NB4 (cell line): Measurements from ENCODE around the gene MMP25.

ENCODE experiments used
- DNase-seq: peaks from one replicate; pipeline ENCODE4 v3.0.0; 2010; ENCODE audit warnings: low read depth
- H3K4me3 ChIP-seq: one replicate; pipeline ENCODE4 v1.5.1; 2011; ENCODE audit warnings: mild to moderate bottlenecking, low read depth, low read length, moderate library complexity
- CTCF ChIP-seq: IDR thresholded peaks from one replicate; pipeline ENCODE4 v1.5.1; 2012; ENCODE audit warnings: low read depth, low read length
- MAX ChIP-seq: IDR thresholded peaks from 2 replicates; pipeline ENCODE4 v1.6.1; 2011; ENCODE audit warnings: low read depth, low read length
- MYC ChIP-seq: IDR thresholded peaks from 2 replicates; pipeline ENCODE4 v1.6.1; 2011; ENCODE audit warnings: low read depth, low read length
- POLR2A ChIP-seq: IDR thresholded peaks from 2 replicates; pipeline ENCODE4 v1.6.1; 2011; ENCODE audit warnings: mild to moderate bottlenecking; ENCODE audit not compliant: insufficient read length; ENCODE audit errors: extremely low read depth

MMP25 gene

GRCh38 chr16:3028716-3029319 is 17.5 kb upstream of the MMP25 start:
- DNase-seq = no peak
- TF ChIP-seq POLR2A (no peak), CTCF (no peak), MAX (no peak), MYC (no peak)
- H3K4me3 ChIP-seq = no peak overlapping the region

DNA sequence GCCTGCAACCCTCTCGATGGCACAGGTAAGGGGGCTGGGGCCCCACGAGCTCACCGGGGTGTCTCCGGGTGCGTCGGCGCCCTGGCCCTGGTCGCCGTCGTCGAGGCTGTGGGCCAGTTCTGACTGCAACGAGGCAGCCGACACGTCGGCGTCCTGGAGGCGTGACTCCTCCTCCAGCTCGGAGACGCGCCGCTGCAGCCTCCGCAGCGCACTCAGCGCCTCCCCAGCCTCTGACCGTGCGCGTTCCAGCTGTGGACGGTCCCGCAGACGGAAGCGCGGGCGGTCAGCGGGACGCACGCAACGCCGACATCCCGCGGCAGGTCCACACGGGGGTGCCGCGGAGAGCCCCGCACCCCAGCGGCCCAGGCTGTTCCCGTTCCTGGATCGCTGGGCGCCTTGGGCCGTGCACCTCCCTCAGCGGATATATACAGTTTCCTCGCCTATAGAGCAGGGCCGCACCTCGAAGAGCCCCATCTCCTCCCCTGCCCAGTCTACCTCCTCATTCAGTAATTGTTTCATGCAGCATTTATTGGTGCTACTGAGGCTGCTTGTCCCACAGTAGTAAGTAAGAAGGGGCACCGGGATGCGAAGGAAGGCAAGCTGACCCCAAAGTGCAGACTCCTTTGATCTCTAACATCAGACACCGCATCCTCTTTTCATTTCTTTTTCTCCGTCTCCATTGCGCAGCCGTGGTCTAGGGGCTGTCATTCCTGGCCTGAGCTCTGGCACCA is 16.7 kb upstream of the MMP25 start:
- peak; percentile 56 for DNase-seq
- 0 out of 2 replicates have a peak, but pooled peaks have one; percentile 19 for TF ChIP-seq MAX
- TF ChIP-seq MYC = no peak
- H3K4me3 ChIP-seq = no peak overlapping the region

DNA sequence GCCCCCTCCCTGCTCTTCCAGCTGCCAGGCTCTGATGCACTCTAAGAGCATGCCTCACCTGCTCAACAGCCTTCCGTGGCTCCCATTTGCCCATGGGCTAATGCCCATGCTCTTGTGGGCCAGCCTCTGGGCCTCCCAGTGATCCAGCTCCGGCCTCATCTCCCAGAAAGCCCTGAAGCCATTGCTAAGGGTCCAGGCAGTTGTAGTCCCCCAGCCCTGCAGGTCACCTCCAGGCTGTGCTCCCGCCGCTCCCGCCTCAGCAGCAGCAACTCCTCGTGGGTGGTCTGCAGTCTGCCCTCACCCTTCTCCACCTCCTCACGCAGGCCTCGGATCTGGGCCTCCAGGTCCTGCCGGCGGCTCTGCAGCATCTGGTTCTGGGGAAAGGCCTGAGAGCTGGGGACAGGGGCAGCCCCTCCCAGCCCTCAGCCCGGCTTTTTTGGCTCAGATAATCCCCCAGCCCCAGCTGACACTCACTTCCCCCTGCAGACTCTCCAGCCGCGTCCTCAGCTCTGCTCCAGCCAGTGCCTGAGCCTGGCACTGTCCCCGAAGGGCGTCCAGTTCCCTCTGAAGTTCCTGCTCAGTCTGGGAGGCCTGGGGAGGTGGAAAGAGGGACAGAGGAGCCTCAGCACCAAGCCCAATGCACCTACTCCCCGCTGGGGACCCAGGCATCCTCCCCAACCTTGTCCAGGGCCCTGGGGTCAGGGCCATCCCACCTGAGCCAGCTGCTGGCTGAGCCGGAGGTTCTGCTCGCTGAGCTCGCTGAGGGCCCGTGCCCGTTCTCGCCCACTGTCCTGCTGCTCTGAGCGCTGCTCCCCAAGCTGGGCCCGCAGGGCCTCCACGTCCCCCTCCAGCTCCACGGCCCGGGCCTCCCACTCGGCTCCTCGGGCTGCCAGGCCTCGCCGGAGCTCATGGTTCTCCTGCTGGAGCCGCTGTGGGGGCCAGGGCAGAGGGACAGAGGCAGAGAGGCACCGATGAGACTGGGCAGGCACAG is 15.8 kb upstream of the MMP25 start:
- no peak for DNase-seq
- no peak for TF ChIP-seq CTCF
- no peak for TF ChIP-seq POLR2A
- TF ChIP-seq MYC = no peak
- no peak for TF ChIP-seq MAX
- H3K4me3 ChIP-seq = no peak overlapping the region

DNA sequence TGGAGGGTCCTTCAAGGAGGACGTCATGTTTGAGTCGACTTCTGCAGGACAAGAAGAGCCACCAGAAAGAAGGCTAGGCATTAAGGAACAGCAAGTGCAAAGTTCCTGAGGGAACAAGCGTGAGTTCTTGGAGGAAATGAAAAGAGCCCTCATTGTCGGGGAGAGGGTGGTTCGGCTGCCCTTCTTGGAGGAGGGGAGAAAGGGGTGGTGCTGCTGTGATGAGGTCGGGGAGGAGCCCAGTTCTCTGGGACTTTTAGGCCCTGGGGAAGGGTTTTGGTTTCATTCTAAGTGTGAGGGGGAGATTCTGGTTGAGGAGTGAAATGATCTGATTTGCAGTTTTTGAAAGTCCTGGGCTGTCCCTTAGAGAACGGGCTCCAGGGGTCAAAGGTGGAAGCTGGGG is 13.7 kb upstream of the MMP25 start:
- TF ChIP-seq POLR2A (no peak), MYC (no peak), CTCF (no peak)
- no peak for DNase-seq
- H3K4me3 ChIP-seq = no peak overlapping the region

DNA sequence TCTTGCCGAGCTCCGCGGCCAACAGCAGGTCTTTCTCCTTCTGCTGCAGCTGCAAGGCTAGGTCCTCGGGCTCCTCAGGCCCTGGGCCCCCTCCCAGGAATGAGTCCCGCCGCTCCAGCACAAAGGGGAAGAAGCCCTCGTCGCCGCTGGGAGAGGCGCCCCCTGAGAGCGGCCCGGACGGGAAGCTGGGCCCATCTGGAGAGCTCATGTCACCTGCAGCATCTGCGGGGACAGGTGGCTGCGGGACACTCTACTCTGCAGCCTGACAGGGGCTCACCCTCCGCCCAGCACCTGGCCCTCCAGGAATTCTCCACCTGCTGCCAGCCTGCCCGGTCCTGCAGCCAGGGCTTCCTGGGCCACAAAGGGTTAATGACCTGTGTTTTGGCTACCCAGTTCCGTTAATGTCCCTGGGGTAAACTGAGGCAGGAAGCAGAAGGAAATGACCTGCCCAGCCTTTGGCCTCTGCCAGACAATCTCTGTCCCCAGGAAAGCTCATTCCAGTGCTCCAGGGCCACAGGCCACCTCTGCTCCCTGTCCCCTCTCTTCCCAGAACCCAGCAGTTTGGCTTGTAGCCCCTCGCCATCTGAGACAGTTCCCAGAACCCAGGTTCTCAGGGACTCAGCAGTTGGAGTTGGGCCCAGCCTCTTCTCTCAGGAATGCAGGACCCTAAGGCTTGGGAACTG is 10.9 kb upstream of the MMP25 start:
- TF ChIP-seq CTCF (no peak), MYC (no peak), MAX (no peak), POLR2A (no peak)
- H3K4me3 ChIP-seq = no peak overlapping the region
- no peak for DNase-seq
